GM12878 (cell line): Measurements from ENCODE around the gene PPP3CA.

ENCODE experiments used
- EZH2 ChIP-seq: IDR thresholded peaks from 2 replicates; pipeline ENCODE4 v1.6.1; 2012; ENCODE audit warnings: low read depth, mild to moderate bottlenecking, control low read depth, inconsistent platforms, low read length, borderline replicate concordance; ENCODE audit not compliant: control insufficient read depth
- JUND ChIP-seq: IDR thresholded peaks from 2 replicates; pipeline ENCODE4 v1.6.1; 2012; ENCODE audit warnings: low read depth, mild to moderate bottlenecking, low read length, improper control_type of control experiment, moderate library complexity
- MYB ChIP-seq: fragments of 150-350 bp; IDR thresholded peaks from 2 replicates; pipeline ENCODE4 v1.6.1; 2014; ENCODE audit warnings: mild to moderate bottlenecking, low read depth, low read length, borderline replicate concordance
- POLR2A ChIP-seq: IDR thresholded peaks from 2 replicates; pipeline ENCODE4 v1.6.1; 2011; ENCODE audit warnings: low read depth, mild to moderate bottlenecking, low read length
- TAF1 ChIP-seq: IDR thresholded peaks from 2 replicates; pipeline ENCODE4 v1.6.1; 2011; ENCODE audit warnings: mild to moderate bottlenecking, low read depth, low read length, borderline replicate concordance
- TF ChIP-seq, protein P1 (sequence below): fragments of 450-650 bp; formaldehyde crosslinking; IDR thresholded peaks from 2 replicates; pipeline ENCODE4 v1.5.0; 2022; ENCODE audit warnings: mild to moderate bottlenecking, missing genetic modification characterization
- TF ChIP-seq, protein P2 (sequence below), 3 experiments: IDR thresholded peaks in 2 of 3; conservative IDR thresholded peaks in 1 of 3; 2 replicates each; pipeline ENCODE4 v1.5.1; 2011; ENCODE audit warnings: low read depth in 3 of 3, low read length in 3 of 3, mild to moderate bottlenecking in 3 of 3, control low read depth in 2 of 3, moderate library complexity in 2 of 3, inconsistent platforms in 1 of 3, mixed read lengths in 1 of 3; ENCODE audit not compliant: control insufficient read depth in 2 of 3, insufficient read depth in 1 of 3; ENCODE audit errors: extremely low read depth in 1 of 3

DNA sequence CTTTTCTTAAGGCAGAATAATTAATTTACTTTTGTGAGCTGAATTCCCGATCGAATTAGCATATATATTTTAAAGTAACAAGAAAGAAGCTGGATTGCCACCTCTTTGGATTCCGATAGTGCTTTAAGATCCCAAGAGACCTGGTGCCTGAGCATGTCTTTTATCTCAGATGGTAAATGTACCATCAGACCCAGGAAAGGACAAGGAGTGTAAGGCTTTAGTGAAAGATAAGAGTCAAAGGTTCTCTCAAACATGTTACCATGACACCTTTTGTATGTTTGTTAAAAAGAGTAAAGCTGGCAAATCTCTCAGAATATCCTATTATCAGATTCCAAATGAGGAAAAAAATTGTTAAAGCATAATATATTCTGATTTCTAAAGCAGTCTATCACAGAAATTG lies 198.8 kb downstream of the PPP3CA start:
- TF ChIP-seq, protein P1, sequence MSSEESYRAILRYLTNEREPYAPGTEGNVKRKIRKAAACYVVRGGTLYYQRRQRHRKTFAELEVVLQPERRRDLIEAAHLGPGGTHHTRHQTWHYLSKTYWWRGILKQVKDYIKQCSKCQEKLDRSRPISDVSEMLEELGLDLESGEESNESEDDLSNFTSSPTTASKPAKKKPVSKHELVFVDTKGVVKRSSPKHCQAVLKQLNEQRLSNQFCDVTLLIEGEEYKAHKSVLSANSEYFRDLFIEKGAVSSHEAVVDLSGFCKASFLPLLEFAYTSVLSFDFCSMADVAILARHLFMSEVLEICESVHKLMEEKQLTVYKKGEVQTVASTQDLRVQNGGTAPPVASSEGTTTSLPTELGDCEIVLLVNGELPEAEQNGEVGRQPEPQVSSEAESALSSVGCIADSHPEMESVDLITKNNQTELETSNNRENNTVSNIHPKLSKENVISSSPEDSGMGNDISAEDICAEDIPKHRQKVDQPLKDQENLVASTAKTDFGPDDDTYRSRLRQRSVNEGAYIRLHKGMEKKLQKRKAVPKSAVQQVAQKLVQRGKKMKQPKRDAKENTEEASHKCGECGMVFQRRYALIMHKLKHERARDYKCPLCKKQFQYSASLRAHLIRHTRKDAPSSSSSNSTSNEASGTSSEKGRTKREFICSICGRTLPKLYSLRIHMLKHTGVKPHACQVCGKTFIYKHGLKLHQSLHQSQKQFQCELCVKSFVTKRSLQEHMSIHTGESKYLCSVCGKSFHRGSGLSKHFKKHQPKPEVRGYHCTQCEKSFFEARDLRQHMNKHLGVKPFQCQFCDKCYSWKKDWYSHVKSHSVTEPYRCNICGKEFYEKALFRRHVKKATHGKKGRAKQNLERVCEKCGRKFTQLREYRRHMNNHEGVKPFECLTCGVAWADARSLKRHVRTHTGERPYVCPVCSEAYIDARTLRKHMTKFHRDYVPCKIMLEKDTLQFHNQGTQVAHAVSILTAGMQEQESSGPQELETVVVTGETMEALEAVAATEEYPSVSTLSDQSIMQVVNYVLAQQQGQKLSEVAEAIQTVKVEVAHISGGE (CRISPR knock-in tag), result no peak
- TF ChIP-seq POLR2A (no peak), JUND (no peak), TAF1 (no peak), EZH2 (no peak), MYB (no peak)
- TF ChIP-seq, protein P2, sequence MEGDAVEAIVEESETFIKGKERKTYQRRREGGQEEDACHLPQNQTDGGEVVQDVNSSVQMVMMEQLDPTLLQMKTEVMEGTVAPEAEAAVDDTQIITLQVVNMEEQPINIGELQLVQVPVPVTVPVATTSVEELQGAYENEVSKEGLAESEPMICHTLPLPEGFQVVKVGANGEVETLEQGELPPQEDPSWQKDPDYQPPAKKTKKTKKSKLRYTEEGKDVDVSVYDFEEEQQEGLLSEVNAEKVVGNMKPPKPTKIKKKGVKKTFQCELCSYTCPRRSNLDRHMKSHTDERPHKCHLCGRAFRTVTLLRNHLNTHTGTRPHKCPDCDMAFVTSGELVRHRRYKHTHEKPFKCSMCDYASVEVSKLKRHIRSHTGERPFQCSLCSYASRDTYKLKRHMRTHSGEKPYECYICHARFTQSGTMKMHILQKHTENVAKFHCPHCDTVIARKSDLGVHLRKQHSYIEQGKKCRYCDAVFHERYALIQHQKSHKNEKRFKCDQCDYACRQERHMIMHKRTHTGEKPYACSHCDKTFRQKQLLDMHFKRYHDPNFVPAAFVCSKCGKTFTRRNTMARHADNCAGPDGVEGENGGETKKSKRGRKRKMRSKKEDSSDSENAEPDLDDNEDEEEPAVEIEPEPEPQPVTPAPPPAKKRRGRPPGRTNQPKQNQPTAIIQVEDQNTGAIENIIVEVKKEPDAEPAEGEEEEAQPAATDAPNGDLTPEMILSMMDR (IDR thresholded peaks at IDR 0.05 in 2 of 3, conservative IDR thresholded peaks at IDR 0.05 in 1 of 3; ENCODE audit: control insufficient read depth in 2 of 3, extremely low read depth in 1 of 3, insufficient read depth in 1 of 3, low read depth in 3 of 3, low read length in 3 of 3), result no peak
